ENCODE data around the gene DLG4.

DLG4 gene

DNA sequence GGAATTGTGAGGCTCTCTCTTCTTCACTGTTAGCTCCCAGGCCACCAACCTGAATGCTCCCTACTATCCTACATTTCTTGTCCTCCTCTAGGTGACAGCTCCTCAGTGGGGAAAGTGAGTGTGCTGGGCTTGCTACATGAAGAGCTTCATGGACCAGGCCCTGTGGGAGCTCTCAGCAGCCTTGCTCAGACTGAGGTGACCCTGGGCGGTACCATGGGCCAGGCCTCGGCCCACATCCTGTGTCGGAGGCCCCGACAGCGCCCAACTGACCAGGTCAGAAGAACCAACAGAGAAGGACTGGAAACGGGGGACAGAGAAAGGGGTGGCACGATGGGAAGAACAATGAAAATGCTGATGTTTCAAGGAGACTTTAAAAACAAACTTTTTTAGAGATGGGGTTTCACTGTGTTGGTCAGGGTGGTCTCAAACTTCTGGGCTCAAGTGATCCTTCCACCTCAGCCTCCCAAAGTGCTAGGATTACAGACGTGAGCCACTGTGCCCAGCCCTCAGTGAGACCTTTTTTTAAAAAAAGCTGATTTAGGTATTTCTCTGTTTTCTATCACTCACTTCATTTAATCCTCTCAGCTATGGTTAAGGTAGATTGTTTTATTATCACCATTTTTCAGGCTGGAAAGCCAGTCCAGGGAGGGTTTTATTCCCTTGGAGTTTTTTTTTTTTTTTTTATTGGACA lies 37.3 kb upstream of the DLG4 start:
- H3K4me3 ChIP-seq (ENCODE audit: low read depth, low read length), result no peak overlapping the region
- no peak for DNase-seq
- no peaks in the 10 kb centered on the region for H3K27me3 ChIP-seq
- TF ChIP-seq, protein P1, sequence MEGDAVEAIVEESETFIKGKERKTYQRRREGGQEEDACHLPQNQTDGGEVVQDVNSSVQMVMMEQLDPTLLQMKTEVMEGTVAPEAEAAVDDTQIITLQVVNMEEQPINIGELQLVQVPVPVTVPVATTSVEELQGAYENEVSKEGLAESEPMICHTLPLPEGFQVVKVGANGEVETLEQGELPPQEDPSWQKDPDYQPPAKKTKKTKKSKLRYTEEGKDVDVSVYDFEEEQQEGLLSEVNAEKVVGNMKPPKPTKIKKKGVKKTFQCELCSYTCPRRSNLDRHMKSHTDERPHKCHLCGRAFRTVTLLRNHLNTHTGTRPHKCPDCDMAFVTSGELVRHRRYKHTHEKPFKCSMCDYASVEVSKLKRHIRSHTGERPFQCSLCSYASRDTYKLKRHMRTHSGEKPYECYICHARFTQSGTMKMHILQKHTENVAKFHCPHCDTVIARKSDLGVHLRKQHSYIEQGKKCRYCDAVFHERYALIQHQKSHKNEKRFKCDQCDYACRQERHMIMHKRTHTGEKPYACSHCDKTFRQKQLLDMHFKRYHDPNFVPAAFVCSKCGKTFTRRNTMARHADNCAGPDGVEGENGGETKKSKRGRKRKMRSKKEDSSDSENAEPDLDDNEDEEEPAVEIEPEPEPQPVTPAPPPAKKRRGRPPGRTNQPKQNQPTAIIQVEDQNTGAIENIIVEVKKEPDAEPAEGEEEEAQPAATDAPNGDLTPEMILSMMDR (IDR thresholded peaks at IDR 0.05; ENCODE audit: low read depth, low read length), result no peak
- no peaks in the 10 kb centered on the region for H3K9me3 ChIP-seq
- no peaks in the 10 kb centered on the region; the same call in 1 of the 2 replicates for H3K4me1 ChIP-seq
- H3K36me3 ChIP-seq, result no peaks in the 10 kb centered on the region

DNA sequence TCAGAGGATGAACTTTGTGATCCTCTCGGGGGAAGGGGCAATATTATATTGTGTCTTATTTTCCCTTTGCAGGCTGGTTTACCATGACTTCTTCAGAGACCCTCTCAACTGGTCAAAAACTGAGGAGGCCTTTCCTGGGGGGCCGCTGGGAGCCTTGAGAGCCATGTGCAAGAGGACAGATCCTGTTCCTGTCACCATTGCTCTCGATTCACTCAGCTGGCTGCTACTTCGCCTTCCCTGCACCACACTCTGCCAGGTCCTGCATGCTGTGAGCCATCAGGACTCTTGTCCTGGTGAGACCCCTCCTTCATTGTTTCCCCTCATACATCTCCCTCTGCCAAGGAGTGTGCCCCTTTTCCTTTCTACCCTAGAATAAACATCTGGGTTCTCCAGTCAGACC lies 34.9 kb upstream of the DLG4 start:
- no peaks in the 10 kb centered on the region for H3K27me3 ChIP-seq
- H3K36me3 ChIP-seq, result no peaks in the 10 kb centered on the region

DNA sequence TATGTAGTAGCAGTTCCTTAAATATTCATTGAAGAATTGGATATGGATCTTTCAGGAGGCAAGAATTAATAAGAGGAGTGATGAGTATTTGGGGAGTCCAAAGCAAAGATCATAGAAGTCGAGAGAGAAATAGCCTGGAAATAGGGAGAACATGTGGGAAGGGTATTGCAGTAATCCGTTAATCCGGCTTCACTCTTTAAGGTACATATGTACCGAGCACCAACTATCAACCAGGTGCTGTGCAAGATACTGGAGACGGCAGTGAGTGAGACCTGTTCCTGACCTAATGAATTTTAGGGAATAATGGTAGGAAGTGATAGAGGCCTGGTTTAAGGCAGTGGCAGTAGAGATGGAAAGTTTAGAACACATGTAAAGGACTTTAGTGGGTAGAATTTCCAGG lies 33.4 kb upstream of the DLG4 start:
- TF ChIP-seq, protein P1 (IDR thresholded peaks at IDR 0.05; ENCODE audit: low read depth, low read length), result no peak
- no peaks in the 10 kb centered on the region for H3K36me3 ChIP-seq
- no peaks in the 10 kb centered on the region for H3K27me3 ChIP-seq
- H3K9me3 ChIP-seq, result no peaks in the 10 kb centered on the region
- H3K4me3 ChIP-seq (ENCODE audit: low read depth, low read length), result peak overlapping the region; percentile 80
- no peaks in the 10 kb centered on the region; the same call in 1 of the 2 replicates for H3K4me1 ChIP-seq
- DNase-seq, result no peak

More for the DNA sequence above, 34.9 kb upstream of the DLG4 start:
- TF ChIP-seq, protein P1 (IDR thresholded peaks at IDR 0.05; ENCODE audit: low read depth, low read length), result no peak
- DNase-seq, result no peak
- Histone ChIP-seq H3K9me3 (no peaks in the 10 kb centered on the region), H3K4me3 (ENCODE audit: low read depth, low read length) (no peak overlapping the region), H3K4me1 (no peaks in the 10 kb centered on the region; the same call in 1 of the 2 replicates)

DNA sequence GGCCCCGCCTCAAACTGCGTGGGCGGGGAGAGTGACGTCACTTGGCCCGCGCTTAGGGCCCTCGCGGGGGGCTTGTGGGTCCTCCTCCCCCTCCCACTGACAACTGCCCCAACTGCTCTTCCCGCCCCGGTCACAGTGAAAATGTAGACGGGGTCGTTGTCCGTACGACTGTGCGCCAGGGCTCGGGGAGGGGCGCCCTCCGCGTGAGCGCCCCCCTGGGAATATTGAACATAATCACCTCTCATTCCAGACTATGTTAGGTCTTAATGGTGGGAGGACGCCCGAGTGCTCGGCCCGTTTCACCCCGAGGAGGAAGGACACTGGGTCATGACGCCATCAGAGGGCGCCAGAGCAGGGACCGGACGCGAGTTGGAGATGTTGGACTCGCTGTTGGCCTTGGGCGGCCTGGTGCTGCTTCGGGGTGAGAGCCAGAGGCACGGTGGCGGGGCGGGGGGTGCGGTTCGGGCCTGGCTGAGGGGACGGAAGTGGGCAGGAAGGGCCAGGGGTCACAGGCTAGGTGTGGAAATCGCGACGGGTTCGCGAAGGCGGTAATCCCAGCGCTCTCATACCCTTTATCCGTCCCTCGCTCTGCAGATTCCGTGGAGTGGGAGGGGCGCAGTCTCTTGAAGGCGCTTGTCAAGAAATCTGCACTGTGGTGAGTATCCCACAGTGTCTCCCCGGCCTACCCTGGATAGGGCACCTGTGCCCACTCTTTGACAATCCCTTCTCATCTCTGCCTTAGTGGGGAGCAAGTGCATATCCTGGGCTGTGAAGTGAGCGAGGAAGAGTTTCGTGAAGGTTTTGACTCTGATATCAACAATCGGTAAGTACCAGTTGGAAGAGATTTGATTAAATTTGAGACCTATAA lies 32.8 kb upstream of the DLG4 start, which contains the start of gene ELP5:
ELP5 (plus strand) TSS at position 40 of the 868 bp plus-strand sequence; CDS start at position 376, 336 bp downstream.
- DNase-seq, result peak; percentile 90
- Histone ChIP-seq H3K9me3 (no peaks in the 10 kb centered on the region), H3K4me3 (ENCODE audit: low read depth, low read length) (peak within 1 kb of the TSS; percentile 80), H3K4me1 (no peaks in the 10 kb centered on the region; the same call in 1 of the 2 replicates), H3K36me3 (no peaks in the 10 kb centered on the region), H3K27me3 (no peaks in the 10 kb centered on the region)
- TF ChIP-seq, protein P1 (IDR thresholded peaks at IDR 0.05; ENCODE audit: low read depth, low read length), result no peak

DNA sequence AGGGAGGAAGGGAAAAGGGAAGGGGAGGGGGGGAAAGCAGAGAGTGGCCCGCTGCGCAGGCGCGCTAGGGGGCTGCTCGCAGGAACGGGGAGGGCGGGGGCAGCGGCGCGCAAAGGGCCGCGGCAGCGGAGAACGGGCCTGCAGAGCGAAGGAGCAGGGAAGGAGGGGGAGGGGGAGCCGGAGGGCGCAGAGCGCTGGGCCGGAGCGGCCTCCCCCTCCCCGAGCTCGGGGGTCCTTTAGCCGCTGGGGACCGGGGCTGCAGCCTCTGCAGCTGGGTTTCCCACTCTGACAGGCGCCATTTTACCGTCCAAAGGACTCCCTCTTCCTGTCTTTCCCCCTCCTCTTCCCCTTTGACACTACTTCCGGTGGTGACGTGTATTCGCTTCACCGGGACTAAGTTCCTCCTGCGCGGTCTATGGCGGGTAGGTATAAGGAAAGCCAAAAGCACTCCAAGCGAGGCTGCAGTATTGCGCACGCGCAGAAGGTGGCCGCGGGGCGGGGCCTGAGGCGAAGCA lies 32.1 kb upstream of the DLG4 start, which contains the start of gene CTDNEP1:
CTDNEP1 (minus strand) TSS at position 74 of the 515 bp plus-strand sequence. CDS start 438 bp downstream, outside the sequence.
- H3K9me3 ChIP-seq, result no peaks in the 10 kb centered on the region
- H3K4me1 ChIP-seq, result no peaks in the 10 kb centered on the region; the same call in 1 of the 2 replicates
- no peaks in the 10 kb centered on the region for H3K27me3 ChIP-seq
- H3K4me3 ChIP-seq (ENCODE audit: low read depth, low read length), result peak within 1 kb of the TSS; percentile 80
- TF ChIP-seq, protein P1 (IDR thresholded peaks at IDR 0.05; ENCODE audit: low read depth, low read length), result no peak
- H3K36me3 ChIP-seq, result no peaks in the 10 kb centered on the region
- DNase-seq, result peak; percentile 93

Measured in BE2C (cell line).